HG03159 (cell line): ENCODE measurements around the gene CADPS.
"Not testable (repeated sequence)": the region's sequence is repeated elsewhere in the genome, so short reads cannot be mapped to it uniquely, and the experiment has no call there.

ENCODE experiments used
- ATAC-seq: cut with Tn5 transposase; IDR thresholded peaks from one replicate; pipeline ENCODE4 v1.9.1; 2021; ENCODE audit warnings: mild to moderate bottlenecking, moderate library complexity; ENCODE audit not compliant: unreplicated experiment

Gene CADPS

GRCh38 chr3:62602987-62603386 lies 272.2 kb downstream of the CADPS start:
- no peak for ATAC-seq

DNA sequence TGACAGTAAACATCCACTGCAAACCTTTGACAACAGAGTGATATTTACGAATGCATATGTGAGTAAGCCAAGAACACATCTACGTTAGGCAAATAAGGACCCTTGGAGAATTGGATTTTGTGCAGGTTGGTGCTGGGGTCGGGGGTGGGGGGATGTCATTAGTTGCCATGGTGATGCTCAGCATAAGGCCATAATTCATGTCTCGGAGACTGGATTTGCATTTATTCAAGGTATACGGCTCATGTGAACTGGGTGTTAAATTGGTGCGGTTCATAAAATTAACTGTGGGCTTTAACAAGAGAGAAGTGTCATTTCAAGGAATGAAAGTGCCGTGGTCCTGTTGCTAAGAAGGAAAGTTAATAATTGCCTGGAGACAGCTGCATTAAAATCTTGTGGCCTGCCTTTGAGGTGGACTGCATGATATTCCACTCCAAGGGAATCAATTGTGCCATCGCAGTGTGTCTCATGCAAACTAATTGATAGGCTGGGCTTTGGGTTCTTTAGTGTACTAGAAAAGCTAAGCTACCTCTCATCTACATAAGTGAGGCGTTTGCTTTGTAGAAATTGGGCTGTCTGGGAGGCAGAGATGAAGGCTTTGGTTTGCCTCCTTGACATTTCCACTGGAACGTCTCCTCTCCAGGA lies 273.0 kb downstream of the CADPS start:
- ATAC-seq = no peak

GRCh38 chr3:62601238-62602070 lies 273.8 kb downstream of the CADPS start:
- ATAC-seq = no peak

- no peak for ATAC-seq
These were observed 275.2 kb downstream of the CADPS start for GRCh38 chr3:62600033-62600432.

DNA sequence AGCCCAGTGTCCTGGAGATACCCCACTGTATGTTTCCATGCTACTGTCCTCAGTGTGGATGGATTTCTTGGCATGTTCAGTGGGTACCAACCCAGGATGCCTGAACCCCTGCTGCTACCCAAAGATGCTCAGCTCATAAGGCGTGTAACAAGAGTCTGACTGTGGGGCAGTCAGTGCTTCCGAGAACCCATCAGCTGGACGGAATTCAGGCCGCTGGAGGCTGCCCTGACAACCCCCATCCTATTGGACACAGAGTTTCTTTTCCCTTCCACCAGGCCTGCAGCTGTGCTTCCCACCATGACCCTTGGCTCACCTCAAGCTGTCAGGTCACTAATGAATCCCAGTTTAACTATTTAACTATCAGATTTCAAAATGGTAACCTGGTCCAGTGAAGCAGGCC lies 277.7 kb downstream of the CADPS start:
- ATAC-seq = no peak

DNA sequence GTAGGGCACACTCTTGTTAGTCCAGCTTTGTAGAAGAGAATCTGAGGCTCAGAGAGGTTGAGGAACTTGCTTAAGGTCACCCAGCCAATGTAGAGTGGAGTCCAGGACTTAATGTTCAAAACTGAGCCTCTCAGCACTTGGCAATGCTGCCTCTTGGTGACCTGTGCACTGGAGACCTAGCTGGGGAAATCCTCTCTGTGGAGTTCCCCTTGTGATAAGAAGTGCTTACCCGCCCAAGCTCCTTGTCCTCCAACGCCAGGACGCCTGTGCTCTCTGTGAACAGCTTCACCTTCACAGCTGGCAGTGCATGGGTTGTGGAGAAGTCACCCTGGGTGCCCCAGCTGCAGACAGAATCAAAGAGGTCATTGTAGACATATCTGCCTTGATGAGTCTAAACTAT lies 282.8 kb downstream of the CADPS start:
- no peak for ATAC-seq

DNA sequence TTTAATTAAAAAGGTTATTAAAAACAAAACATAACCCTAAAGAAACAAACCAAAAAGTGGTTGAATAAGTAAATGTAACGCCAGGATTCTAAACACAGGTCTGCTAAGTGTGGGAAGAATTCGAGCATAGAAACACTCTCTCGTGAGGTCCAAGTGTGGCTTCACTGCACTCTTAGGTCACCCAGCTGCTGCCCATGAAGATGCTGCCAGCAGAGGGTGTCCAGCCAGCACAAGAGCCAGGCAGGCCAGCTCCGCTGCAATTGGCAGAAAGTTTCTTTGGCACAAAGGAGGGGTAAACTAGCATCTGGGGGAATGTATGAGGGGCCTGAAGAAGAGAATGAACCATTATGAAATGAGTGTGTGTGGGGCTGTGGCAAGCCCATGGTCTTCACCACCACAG lies 286.1 kb downstream of the CADPS start:
- ATAC-seq = no peak

DNA sequence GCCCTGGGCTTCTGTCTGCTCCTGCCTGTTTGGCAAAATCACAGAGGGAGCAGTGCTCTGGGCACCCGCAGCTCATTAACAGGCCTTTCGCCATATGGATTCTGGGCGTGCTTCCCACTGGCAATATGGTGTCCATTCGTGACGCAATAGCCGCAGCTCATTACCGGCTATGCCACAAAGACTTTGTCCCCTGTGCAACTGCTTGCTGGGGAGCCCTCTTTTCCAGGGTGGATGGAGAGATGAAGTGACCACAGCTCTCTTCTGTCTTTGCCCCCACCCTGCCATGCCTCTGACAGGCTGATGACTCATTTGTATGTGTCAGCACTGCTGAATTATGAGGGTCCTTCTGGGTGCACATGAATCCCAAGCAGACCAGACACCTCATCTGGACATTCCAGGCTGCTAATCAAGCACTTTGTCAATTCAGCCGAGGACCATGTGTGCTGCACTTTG lies 287.6 kb downstream of the CADPS start:
- ATAC-seq = no peak

DNA sequence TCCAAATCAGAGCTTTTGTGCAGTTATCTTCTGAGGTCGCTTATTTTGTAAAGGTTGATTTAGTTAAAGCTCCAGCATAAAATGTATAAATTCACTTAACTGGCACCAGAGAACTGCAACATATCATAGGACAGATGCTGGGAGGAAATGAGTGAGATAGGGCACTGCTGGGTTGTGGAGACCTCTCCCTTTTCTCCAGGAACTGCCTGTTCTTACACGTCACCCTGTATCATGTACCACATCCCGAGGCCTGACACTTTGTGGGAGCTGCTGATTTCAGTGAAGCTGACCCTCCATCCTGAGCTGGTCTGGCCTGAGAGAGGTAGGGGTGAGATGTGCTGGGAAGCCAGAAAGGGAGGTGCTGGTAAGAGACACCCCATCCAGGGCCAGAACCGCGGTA lies 288.0 kb downstream of the CADPS start:
- ATAC-seq = no peak

DNA sequence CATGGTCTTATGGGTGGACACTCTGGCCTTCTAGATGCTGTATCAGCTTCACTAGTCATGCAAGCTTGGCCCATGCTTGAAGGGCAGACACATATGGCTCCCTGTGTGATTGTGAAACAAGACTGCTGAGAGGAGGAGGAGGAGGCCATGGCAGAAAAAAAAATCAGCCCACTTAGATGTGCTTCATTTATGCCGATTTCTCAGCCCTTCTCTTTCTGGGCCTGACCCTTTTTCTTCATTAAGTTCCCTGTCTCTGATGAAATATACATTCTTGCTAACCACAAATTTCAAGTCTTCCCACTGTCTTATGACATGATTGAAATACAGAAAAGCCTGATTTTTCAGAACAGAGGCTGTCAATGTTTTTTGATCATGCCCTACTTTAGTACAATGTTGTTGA lies 288.9 kb downstream of the CADPS start:
- ATAC-seq = no peak

- no peak for ATAC-seq
These were observed 289.4 kb downstream of the CADPS start for GRCh38 chr3:62585861-62586260.

- no peak for ATAC-seq
These were observed 290.6 kb downstream of the CADPS start for GRCh38 chr3:62584636-62585035.

GRCh38 chr3:62582495-62583172 lies 292.6 kb downstream of the CADPS start:
- no peak for ATAC-seq

- ATAC-seq = not testable (repeated sequence)
These were observed 294.7 kb downstream of the CADPS start for GRCh38 chr3:62580485-62580884.

DNA sequence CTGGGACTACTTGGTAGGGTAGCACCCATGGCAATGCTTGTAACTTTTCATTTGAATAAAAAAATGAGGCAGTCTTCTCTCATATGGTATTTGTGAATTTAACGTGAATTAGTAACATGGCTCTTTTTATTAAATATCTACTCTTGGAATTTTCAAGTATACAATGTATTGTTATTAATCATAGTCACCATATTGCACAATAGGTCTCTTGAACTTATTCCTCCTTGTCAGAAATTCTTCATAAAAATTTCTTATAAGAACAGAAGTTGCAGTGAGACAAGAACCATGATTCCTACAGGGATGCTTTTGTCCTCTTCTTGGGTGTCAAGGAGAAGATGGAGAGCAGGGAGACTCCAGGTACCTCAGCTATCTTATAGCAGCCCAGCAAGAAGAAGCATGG lies 298.1 kb downstream of the CADPS start:
- ATAC-seq = no peak

- ATAC-seq = no peak
These were observed 300.8 kb downstream of the CADPS start for GRCh38 chr3:62574266-62574898.

DNA sequence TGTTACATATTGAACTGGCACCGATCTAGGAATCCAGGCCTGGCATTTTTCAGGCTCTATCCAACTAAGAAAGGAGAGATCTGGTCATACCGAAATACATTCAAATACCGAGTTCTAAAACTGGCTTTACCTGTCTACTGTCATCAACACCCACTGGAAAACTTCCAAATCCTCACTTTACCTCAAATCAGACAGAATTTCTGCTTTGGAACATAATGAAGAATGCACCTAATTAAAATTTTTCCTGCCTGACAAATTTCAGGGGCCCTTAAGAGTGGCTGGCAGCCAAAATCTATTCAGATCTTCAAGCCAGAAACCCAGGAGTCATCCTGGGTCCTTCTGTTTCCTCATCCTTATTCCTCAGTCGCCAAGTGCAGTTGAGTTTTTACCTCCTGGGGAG lies 303.3 kb downstream of the CADPS start:
- no peak for ATAC-seq

GRCh38 chr3:62570888-62571287 lies 304.3 kb downstream of the CADPS start:
- ATAC-seq = peak; percentile 53

GRCh38 chr3:62569609-62570008 lies 305.6 kb downstream of the CADPS start:
- ATAC-seq = no peak

DNA sequence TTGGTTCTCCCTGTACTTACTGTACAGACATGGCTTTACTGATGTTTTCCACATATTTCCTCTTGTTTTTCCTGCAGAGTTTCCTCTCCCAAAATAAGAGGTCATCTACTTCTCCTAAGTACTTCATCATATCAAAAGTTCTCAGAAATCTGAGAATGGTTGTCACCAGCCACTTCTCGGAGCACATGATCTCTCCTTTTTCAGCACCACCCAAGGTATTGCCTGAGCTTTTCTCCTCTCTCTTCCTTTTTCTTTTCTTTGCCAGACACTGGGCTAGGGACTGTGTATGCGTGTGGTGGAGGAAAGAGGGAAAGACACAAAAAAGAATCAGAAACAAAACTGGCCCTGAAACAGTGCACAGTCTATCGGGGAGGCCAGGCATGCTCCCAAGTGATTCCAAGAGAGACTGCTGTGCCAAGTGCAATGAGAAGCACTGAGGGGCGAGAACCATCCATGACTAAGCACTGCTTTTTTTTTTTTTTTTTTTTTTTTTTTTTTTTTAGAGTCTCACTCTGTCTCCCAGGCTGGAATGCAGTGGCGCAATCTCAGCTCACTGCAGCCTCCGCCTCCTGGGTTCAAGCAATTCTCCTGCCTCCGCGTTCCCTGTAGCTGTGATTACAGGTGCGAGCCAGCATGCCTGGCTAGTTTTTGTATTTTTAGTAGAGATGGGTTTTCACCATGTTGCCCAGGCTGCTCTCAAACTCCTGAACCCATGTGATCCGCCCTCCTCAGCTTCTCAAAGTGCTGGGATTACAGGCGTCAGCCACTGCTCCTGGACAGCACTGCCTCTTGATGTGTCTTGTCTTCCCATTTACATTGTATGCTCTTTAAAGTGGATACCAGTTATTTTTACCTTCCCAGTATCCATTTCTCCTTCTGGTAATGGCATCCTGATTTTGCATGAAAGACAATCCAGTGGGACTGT lies 307.9 kb downstream of the CADPS start:
- ATAC-seq = no peak
